Sigmoid colon (tissue), 4 donors: ENCODE data around the gene HTR1D.

ENCODE experiments used
- CTCF ChIP-seq, 4 experiments: fragments of 450-650 bp in 3 of 4; fragments of 200-600 bp in 1 of 4; IDR thresholded peaks; one replicate each; pipeline ENCODE4 v1.5.1; 2016 to 2019; ENCODE audit warnings: antibody characterized with exemption in 4 of 4, mild to moderate bottlenecking in 3 of 4, moderate library complexity in 2 of 4
- EP300 ChIP-seq, 4 donors: sonication (generic); formaldehyde crosslinking; IDR thresholded peaks; one replicate each; pipeline ENCODE4 v1.6.1; 2017; ENCODE audit warnings: antibody characterized with exemption in 4 of 4

- TF ChIP-seq CTCF (IDR thresholded peaks at IDR 0.05) (no peak), EP300 (IDR thresholded peaks at IDR 0.05) (no peak)
Measured at GRCh38 chr1:23251812-23252211, 34.5 kb upstream of the HTR1D start.
